Left lung (tissue), 10 donors: ENCODE measurements around the gene ACER3. TPM values are rescaled to one million over a fixed set of nuclear protein-coding genes. Genes with fewer than 3 reads are reported as not detected.
"Not testable (repeated sequence)": the region's sequence is repeated elsewhere in the genome, so short reads cannot be mapped to it uniquely, and the experiment has no call there.

Source experiments
- ATAC-seq: fragments of 200-7000 bp; cut with Tn5 transposase; one replicate; pipeline ENCODE4 v1.9.1; 2020; ENCODE audit warnings: moderate library complexity
- DNase-seq, 4 donors: peaks; one replicate each; pipeline ENCODE4 v3.0.0-alpha.2; 2013 to 2020
- H3K27ac ChIP-seq, 2 donors: fragments of 200-600 bp; sonication (generic) in 1 of 2; one replicate each; pipeline versions ENCODE4 v1.5.0 to v1.8.0; 2020 to 2021
- H3K27me3 ChIP-seq, 2 donors: fragments of 200-600 bp; sonication (generic) in 1 of 2; one replicate each; pipeline versions ENCODE4 v1.5.0 to v1.8.0; 2020 to 2021
- H3K36me3 ChIP-seq, 2 donors: fragments of 200-600 bp; sonication (generic) in 1 of 2; one replicate each; pipeline versions ENCODE4 v1.5.0 to v1.8.0; 2020 to 2021
- H3K4me1 ChIP-seq, 2 donors: fragments of 200-600 bp; one replicate each; pipeline ENCODE4 v1.8.0; 2021
- H3K4me3 ChIP-seq, 2 donors: fragments of 200-600 bp; sonication (generic) in 1 of 2; one replicate each; pipeline versions ENCODE4 v1.5.0 to v1.8.0; 2020 to 2021; ENCODE audit warnings: mild to moderate bottlenecking in 1 of 2
- H3K9me3 ChIP-seq, 2 donors: fragments of 200-600 bp; sonication (generic) in 1 of 2; one replicate each; pipeline versions ENCODE4 v1.5.0 to v1.8.0; 2020 to 2021
- CTCF ChIP-seq, 2 donors: fragments of 200-600 bp; sonication (generic) in 1 of 2; IDR thresholded peaks; one replicate each; pipeline versions ENCODE4 v1.5.0 to v1.8.0; 2021; ENCODE audit warnings: antibody characterized with exemption in 2 of 2
- intact Hi-C, 2 donors: fragments of 100-400 bp; cut with DNase I; formaldehyde crosslinking; loops; one replicate each; pipeline versions ENCODE4 v1.11.2 to v1.14.2; 2022
- polyA plus RNA-seq, 6 donors: library from polyadenylated mRNA; unstranded; fragments of 120-200 nt; gene quantifications; one replicate each; pipeline ENCODE4 v1.2.1, GENCODE V29; 2013; ENCODE audit not compliant: insufficient read length in 6 of 6
- total RNA-seq, 2 donors: library from RNA; stranded (reverse); fragmentation: NEBNext Ultra II Directional; extraction: Animal tissue kit (Norgen Biotek cat#: 25700); gene quantifications; one replicate each; pipeline ENCODE4 v1.2.1, GENCODE V29; 2021
- donor health status: DM: no; HTN: yes; CAD: no.
- donor health status: DM: no; HTN: no; CAD: no.

Gene ACER3
- total and polyA plus RNA-seq, 8 donors: 17.5 to 46.5 (median 24.6) TPM

GRCh38 chr11:76820184-76820566 lies 40.5 kb upstream of the ACER3 start:
- H3K27ac ChIP-seq: no peak overlapping the region
- intact Hi-C loops: no loop called here
- no peak for ATAC-seq

GRCh38 chr11:76821396-76821795 lies 39.3 kb upstream of the ACER3 start:
- ATAC-seq, H3K4me3 ChIP-seq, H3K27me3 ChIP-seq, intact Hi-C loops, H3K36me3 ChIP-seq, H3K27ac ChIP-seq, DNase-seq: not testable (repeated sequence)
- Histone ChIP-seq H3K9me3 (peaks cover 0 to 11% of the 10 kb centered on the region in 2 donors), H3K4me1 (peaks cover 0 to 34% of the 10 kb centered on the region in 2 donors)

More at GRCh38 chr11:76820184-76820566, 40.5 kb upstream of the ACER3 start:
- Histone ChIP-seq H3K36me3 (no peaks in the 10 kb centered on the region), H3K4me1 (peaks cover 0 to 24% of the 10 kb centered on the region in 2 donors), H3K9me3 (peaks cover 0 to 22% of the 10 kb centered on the region in 2 donors), H3K4me3 (no peak overlapping the region), H3K27me3 (no peaks in the 10 kb centered on the region)
- TF ChIP-seq CTCF (IDR thresholded peaks at IDR 0.05): no peak
- DNase-seq: no peak

GRCh38 chr11:76822406-76822805 lies 38.3 kb upstream of the ACER3 start:
- no peak for TF ChIP-seq CTCF (IDR thresholded peaks at IDR 0.05)
- no peak for ATAC-seq
- Histone ChIP-seq H3K4me1 (peaks cover 0 to 34% of the 10 kb centered on the region in 2 donors), H3K4me3 (no peak overlapping the region), H3K27ac (no peak overlapping the region), H3K27me3 (no peaks in the 10 kb centered on the region), H3K36me3 (no peaks in the 10 kb centered on the region), H3K9me3 (peaks cover 0 to 2% of the 10 kb centered on the region in 2 donors)
- no peak for DNase-seq
- intact Hi-C loops: no loop called here

GRCh38 chr11:76823481-76824028 lies 37.2 kb upstream of the ACER3 start:
- H3K4me3 ChIP-seq: no peak overlapping the region
- peak; percentile 71 for ATAC-seq
- H3K36me3 ChIP-seq: no peaks in the 10 kb centered on the region
- no peaks in the 10 kb centered on the region for H3K9me3 ChIP-seq
- H3K27ac ChIP-seq: peak overlapping the region; percentile 70 to 82
- H3K4me1 ChIP-seq: peaks cover 0 to 34% of the 10 kb centered on the region in 2 donors
- no peak for TF ChIP-seq CTCF (IDR thresholded peaks at IDR 0.05)
- H3K27me3 ChIP-seq: no peaks in the 10 kb centered on the region
- intact Hi-C loops: no loop called here
- no peak for DNase-seq

- no peak for DNase-seq
Measured at GRCh38 chr11:76824083-76824939, 36.4 kb upstream of the ACER3 start.

More at GRCh38 chr11:76824083-76824939, 36.4 kb upstream of the ACER3 start:
- Histone ChIP-seq H3K27ac (peak overlapping the region; percentile 70 to 82), H3K9me3 (no peaks in the 10 kb centered on the region), H3K4me1 (peaks cover 0 to 34% of the 10 kb centered on the region in 2 donors), H3K36me3 (no peaks in the 10 kb centered on the region), H3K27me3 (no peaks in the 10 kb centered on the region), H3K4me3 (no peak overlapping the region)
- no peak for TF ChIP-seq CTCF (IDR thresholded peaks at IDR 0.05)
- intact Hi-C loops: no loop called here
- peak; percentile 64 for ATAC-seq
